CD4-positive, alpha-beta T cell treated with Interleukin-17A for 1 hour (primary cell): ENCODE results near the gene FXR2.
"Not testable (repeated sequence)": the region's sequence is repeated elsewhere in the genome, so short reads cannot be mapped to it uniquely, and the experiment has no call there.

ENCODE experiments used
- DNase-seq: peaks from one replicate; pipeline ENCODE4 v3.0.0-alpha.2; 2020

FXR2 gene

DNA sequence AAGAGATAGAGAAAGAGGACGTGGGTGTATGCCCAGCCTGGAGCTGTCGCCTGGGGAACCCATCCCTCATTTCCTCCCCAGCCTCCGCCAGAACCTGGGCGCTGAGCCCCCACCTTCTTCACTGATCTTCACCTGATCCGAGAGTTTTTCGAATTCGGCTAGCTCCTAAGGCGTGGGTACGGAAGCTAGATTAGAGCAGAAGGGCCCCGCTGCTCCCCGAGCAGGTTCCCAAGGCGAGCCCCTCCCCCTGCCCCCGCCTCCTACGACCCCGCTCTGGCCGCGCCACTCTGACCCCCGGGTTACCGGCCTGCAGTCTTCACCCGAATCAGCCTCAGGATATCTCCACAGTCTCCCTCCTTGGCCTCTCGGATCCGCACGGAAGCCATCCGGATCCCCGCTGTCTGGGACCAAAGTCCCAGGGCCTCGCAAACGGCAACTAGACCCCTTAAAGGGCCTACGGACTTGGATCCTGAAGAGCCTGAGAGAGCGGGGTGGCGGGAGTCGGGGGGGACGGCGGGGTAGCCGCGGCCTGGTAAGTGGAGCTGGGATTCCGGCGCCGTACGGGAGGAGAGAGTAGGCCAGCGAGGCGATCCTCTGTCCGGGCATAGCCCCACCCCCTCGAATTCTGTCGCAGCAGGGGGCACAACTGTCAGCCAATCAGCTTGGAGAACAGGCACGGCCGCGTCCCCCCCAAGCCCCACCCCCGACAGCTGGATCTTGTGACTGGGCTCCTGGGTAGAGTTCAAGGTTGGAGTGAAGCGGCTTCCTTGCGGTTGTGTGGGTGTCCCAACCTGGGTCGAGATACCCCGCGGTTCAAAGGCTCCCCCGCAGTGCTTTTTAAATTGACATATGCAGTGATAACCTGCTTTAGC is 12.8 kb upstream of the FXR2 start, which contains the start of gene SAT2:
Gene SAT2, minus strand, starts transcription at position 572 of the 872 bp plus-strand sequence. Its CDS starts 186 bp downstream, at position 386.
- peak; percentile 92 for DNase-seq

DNA sequence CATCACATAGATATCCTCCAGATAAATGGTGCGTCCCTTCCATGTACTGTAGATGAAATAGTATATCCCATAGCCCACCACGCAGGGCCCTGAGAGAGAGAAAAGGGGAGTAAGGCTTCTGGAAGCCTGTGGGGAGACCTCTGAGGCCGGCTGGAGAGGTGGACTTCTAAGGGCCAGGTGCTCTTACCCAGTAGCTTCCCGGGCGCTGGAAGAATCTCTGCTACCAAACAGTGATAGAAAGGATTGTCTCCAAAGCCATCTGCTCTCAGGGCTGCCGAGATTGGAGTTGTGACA is 12.2 kb upstream of the FXR2 start:
- no peak for DNase-seq

DNA sequence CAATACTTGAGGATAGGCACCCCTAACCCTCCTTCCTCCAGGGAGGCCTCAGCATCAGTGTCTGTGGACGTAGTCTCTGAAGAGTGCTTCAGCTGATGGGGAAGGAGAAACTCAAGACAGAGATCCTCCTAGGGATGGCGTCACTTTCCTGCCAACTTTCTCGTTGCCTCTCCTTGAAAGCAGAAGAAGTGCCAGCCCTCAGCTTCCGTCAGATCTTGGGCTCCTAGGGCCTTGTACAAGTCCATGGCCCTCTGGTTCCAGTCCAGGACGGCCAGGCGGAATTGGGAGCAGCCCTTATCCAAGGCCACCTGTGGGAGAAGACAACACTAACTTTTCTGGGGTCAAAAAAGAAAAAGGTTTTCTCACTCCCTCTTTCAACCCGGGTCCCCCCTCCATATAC is 11.6 kb upstream of the FXR2 start:
- DNase-seq: no peak

DNA sequence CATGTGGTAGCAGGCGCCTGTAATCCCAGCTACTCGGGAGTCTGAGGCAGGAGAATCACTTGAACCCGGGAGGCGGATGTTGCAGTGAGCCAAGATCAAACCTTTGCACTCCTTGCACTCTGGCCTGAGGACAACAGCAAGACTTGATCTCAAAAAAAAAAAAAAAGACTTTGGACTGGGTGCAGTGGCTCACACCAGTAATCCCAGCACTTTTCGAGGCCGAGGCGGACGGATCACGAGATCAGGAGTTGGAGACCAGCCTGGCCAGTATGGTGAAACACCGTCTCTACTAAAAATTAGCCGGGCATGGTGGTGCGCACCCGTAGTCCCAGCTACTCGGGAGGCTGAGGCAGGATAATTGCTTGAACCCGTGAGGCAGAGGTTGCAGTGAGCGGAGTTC is 11.1 kb upstream of the FXR2 start:
- not testable (repeated sequence) for DNase-seq

DNA sequence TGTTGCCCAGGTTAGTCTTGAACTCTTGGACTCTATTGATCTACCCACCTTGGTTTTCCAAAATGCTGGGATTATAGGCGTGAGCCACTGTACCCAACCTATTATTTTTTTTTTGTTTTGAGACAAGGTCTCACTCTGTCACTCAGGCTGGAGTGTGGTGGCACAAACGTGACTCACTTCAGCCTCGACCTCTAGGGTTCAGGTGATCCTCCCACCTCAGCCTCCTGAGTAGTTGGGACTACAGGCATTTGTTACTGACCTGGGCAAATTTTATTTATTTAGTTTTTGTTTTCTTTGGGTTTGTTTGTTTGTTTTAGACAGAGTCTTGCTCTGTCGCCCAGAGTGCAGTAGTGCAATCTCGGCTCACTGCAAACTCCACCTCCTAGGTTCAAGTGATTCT is 9.0 kb upstream of the FXR2 start:
- no peak for DNase-seq

DNA sequence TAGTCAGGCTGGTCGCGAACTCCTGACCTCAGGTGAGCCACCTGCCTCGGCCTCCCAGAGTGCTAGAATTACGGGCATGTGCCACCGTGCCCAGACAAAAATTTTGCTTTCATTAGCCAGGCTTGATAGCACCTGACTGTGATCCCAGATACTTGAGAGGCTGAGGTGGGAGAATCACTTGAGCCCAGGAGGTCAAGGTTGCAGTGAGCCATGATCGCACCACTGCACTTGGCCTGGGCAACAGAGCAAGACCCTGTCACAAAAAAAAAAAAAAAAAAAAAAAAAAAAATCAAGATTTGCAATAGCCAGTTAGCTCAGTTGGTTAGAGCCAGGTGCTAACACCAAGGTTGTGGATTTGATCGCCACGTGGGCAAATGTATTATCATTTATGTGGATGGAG is 6.1 kb upstream of the FXR2 start:
- no peak for DNase-seq

DNA sequence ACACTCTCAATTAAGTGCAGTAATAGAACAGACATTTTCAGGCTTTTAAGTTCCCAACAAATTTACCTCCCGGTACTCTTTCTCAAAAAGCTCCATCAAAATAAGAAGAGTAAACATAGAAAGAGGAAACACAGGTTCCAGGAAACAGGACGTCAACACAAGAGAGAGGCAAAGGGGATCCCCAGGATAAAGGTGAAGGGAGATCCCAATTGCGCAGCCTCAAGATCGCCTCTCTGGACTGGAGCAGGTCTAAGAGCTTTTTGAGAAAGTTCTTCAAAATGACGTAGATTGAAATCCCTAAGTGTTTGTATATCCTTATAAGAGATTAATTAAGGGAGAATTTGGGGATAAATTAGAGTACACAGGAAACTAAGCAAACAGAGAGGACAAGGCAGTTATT is 3.9 kb upstream of the FXR2 start:
- no peak for DNase-seq

DNA sequence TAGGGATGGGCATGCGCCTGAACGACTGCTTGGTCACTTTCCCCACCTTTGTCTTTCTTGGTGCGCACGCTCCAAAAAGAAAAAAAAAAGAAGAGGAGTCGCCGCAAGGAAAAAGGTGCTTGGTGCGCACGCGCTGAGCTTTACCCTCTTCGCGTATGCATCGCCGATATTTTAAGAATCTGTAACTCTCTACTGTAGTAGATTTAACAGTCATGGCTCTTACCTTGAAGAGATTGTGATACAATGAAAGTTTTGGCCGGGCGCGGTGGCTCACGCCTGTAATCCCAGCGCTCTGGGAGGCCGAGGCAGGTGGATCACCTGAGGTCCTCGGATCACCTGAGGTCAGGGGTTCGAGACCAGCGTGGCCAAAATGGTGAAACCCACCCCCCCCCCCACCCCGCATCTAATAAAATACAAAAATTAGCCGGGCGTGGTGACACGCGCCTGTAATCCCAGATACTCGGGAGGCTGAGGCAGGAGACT is 609 bp upstream of the FXR2 start:
- DNase-seq: no peak

DNA sequence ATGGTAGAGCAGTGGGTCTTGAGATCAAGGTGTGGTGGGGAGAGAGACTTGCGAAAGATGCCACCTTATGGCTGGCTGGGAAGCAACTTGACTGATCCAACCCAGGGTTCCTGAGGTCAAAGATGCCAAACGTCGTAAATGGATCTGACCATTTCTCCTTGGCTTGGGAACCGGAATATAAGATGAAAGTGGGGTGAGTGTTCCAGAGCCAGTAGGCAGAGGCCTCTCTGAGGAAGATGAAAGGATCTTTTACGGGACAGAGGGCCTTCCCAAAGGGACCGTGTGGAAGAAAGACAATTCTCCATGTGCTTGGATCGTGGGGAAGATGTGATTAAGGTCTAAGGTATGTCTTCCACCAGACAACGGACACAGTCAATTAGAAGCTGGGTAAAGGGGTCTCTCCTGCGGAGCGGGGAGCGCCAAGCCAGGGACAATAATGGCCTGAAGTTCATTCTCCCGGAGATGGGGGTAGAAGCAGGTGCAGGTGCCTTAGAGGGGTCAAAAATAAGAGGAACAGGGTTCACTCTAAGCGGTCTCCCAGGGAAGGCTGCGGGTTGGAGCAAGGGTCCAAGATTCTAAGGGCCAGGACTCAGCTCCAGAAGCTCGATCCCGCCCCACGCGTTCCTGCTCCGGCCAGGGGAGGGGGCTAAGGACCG is 800 bp downstream of the FXR2 start:
- no peak for DNase-seq

DNA sequence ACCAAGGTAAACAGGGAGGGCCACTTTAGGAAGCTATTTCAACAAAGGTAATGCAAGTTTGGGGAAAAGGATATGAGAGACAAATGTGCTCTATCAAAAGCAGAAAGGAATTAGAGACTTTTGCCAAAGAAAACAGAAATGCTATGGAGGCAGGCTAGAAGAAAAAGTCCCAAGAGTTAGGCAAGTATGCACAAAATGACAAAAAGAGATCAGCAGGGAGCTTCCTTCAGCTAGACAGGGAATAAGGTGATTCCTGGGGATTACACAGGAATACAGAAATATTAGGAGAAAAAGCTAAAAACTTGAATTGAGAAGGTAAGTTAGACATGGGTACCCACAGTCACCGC is 2.4 kb downstream of the FXR2 start:
- DNase-seq: no peak

DNA sequence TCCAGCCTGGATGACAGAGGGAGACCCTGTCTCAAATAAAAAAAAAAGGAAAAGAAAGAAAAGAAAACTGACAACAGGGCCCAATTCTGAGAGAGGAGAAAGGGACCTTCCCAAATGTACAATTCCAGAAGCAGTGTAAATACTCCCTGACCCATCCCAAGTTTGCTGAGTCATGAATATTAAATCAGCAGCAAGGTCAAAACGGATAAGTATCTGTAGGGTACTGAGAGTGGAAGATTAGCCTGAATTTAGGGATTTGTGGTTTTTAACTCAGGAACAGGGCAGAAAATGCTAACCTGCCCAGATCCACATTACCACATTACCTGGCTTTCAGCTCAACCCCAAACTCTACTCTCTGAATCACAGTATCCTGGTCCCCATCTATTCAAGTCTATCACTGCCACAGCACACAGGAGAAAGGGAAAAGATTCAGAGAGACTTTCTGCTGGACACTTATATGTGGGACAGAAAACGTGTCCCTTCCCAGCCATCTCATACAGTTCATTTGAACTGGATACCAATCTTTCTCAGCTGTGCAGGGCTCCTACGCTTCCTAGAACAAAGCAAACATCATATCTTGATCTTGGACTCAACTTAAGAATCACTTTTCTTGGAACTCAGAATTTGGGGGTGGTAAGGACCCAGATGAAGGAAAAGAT is 2.9 kb downstream of the FXR2 start:
- DNase-seq: no peak

DNA sequence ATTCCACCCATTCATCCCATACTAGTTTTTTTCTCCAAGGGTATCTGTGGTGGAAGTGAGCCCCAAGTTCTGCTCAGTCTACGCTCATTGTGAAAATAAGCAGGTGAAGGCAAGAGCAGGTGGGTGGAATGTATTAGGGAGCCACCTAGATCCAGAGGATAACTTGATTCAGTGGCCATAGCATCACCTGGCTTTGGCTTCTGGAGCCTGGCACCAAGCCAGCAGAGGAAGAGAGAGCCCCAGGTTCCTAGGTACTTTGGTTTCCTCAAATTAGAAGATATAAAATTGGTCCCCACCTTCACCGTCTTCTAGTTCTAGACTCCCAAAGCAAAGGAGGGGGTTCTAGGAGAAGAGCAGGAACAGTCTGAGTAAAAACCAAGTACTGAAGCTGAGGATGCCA is 4.1 kb downstream of the FXR2 start:
- no peak for DNase-seq

DNA sequence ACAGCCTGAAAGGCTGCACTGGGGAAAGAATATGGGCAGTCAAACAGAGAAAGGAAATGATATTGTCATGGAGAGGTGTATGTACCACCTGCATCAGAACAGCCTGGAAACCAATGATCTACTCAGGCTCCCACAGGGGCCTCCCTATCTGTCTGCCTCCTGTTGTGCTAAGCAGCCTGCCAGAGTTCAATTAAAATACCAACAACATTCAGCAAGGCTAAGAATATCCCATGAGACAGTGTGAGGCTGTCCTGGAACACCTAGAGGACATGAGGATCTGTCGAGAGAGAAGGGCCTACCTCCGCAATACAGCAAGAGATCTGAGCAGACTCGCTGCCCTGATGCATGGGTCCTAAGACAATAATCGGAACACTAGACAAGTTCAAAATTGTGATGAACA is 8.4 kb downstream of the FXR2 start:
- no peak for DNase-seq

DNA sequence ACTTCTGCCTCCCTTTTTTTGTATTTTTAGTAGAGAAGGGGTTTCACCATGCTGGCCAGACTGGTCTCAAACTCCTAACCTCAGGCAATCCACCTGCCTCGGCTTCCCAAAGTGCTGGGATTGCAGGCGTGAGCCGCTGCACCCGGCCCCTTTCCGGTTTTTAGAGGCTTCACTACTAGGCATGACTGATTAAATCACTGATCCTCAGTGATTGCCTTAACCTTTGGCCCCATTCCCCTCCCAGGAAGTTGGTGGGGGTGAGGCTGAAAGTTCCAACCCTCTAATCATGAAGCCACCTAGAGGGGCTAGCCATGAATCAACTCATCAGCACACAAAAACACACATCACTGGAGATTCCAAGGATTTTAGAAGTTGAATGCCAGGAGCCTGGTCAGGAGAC is 17.1 kb downstream of the FXR2 start:
- DNase-seq: not testable (repeated sequence)

DNA sequence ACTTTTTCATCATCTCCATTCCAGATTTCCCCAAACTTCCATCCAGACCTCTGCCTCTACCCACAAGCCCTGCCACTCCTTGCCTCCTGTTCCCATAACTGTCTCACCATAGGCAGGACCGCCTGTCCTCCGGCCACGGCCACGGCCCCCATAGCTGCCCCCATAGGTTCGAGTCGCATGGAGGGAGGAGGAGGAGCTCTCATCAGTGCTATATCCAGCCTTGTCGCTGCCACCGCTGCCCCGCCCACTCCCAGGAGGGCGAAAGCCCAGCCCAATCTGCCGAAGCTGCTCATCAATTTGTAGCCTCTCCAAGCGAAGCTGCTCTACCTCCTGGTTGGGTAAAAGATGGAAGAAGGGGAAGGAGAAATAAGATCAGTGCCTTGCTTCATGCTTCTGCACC is 21.4 kb downstream of the FXR2 start:
- no peak for DNase-seq

DNA sequence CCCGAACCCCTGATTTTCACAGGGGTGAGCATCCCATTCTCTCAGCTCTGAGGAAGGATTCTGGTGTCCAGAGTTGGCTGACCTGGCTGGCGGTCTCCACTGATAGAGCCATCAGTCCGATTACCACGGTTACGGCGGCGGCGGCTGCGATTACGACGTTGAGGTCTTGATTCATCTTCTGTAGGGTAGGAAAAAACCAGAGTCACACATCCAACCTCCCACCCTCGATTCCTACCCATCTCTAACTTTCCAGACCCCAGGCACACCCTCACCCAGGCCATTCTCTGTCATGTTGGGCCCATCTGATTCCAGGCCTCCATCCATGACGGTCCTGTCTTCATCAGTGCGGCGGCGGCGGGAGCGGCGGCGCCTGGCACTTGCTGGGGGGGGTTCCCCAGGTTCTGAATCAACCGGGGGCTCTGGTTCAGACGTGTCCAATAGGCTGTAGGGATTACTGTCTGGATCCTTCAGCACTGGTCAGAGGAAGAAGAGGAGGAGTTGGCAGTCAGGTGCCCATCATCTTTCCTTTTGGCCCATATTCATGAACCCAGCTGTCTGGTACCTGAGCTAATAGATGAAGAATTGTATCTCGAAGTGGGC is 22.2 kb downstream of the FXR2 start:
- no peak for DNase-seq

DNA sequence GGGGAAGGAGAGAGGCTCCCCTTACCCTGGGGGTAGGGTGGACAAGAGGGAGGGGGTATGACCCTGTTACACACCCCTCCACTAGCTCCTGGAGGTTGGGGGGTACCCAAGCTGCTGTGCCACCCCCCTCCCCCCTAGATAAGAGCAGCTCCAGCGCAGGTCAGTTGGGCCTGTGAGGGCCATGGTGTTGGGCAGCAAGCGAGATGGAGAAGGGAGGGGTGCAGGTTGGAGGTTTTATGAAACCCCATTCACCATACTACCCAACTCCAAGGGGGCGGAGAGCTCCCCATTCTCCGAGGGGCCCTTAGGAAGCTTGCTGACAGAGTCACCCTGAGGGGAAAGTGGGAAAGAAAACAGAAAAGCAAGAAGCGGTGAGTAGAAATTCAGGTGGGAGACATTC is 23.1 kb downstream of the FXR2 start:
- no peak for DNase-seq

DNA sequence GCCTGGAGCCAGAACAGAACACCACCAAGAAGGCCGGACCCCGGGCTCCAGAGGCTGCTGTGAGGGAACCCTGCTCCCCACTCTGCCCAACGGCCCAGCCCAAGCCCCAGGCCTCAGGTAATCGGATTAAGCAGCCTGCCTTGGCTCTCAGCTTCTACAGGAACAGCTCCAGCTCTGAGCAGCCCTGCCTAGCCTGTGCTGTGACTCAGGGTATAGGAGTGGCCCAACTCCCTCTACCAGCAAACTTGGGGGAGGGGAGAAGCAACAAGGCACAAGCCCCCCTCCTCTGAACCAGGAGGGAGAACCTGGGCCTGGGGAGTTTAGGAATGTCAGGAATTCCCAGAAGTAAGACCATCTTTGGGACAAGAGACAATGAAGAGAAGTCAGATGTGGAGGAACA is 24.0 kb downstream of the FXR2 start:
- DNase-seq: no peak

DNA sequence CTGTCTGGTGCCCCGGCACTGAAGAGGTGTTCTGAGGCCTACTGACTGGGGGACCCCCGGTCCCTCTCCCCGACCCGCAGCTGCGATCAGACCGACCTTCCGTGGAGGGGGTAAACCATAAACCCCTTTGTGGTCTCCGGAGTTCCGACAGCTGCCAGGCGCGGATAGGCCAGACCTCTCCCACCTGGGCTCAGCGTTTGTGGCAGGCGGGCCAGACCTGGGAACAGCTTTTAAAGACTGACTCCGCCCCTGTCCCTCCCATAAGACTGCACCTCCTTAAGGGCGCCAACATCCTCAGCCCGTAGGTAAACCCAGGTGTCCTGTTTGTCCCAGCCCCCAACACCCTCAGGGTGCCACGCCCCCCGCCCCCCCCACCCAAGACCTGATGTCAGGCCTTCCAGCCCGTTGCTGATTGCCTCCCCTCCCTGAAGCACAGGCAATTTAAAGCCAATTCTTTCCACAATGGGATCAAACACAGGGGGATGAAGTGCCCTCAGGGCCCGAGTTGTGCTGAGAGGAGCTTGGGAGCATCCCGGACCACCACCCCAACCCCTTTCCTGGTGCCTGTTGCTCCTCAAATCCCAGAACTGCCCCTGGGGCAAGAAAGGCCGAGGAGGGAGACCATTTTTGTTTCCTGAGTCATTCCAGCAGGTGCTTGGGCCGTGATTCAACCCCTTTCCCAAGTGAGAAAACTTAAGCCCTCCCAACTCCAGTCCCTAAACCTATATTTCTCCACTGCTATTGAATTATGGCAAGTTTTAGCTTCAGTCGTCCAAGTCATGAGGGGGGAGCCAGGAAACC is 24.6 kb downstream of the FXR2 start, which contains the start of gene SOX15:
Gene SOX15, minus strand, starts transcription at position 204 of the 801 bp plus-strand sequence. CDS start 418 bp downstream, outside the sequence.
- no peak for DNase-seq

DNA sequence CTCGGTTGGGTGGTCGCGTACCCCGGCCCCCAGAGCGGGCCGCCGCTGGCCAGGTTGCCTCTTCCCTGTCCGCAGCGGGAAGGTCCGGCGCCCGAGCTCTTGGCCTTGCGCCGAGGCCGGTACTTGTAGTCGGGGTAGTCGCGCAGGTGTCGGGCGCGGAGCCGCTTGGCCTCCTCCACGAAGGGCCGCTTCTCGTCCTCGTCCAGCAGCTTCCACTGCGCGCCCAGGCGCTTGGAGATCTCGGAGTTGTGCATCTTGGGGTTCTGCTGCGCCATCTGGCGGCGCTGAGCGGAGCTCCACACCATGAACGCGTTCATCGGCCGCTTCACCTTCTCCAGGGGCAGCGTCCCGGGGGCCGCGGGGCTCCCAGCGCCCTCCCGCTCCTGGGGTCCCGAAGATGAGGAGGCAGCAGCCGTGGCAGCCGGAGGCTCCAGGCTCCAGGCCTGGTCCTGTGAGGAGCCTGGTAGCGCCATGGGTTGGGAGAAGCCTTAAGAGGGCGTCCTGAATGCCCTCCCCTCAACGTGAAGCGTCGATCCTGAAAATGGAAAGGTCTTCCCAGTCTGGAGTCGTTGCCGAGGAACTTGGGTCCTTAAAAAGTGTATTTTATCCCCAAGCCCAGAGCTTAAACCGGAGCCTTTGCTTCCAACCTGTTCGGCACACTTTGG is 25.4 kb downstream of the FXR2 start:
- peak; percentile 71 for DNase-seq

DNA sequence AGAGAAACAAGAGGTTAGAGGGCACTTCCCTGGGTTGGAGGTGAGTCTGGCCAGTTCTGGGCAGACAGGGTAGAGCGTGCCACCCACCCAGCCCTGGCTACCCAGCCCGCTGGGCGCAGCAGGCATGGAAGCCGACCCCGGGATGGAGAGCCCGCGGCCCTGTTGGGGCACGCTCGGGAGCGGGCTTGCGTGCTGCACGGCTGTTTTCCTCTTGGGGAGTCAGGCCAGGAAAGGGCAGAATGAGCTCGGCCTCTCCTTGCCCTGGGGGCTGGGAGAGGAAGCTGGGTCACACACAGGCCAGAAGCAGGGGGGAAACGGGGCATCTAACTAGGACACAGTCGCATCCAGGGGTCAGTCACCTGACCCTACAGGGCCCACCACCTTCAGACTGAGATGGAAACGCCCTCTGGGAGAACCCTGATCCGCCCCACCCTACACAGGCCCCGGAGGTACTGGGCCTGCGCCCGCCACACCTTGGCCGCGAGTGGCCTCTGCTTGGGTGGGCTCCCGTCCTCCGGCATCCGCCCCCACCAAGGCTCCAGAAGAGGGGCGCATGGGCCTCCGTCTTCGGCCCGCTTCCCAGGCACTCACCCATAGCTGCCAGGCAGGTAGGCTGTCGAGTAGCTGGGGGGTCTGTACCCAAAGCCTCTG is 26.0 kb downstream of the FXR2 start:
- no peak for DNase-seq
